DMS 273 (cell line): ENCODE measurements around the gene AVEN.
"Not testable (repeated sequence)": the region's sequence is repeated elsewhere in the genome, so short reads cannot be mapped to it uniquely, and the experiment has no call there.

Experiments
- DNase-seq: peaks from one replicate; lab custom pipeline; 2025; ENCODE audit not compliant: unreplicated experiment; lab: John Stamatoyannopoulos, UW

AVEN gene

DNA sequence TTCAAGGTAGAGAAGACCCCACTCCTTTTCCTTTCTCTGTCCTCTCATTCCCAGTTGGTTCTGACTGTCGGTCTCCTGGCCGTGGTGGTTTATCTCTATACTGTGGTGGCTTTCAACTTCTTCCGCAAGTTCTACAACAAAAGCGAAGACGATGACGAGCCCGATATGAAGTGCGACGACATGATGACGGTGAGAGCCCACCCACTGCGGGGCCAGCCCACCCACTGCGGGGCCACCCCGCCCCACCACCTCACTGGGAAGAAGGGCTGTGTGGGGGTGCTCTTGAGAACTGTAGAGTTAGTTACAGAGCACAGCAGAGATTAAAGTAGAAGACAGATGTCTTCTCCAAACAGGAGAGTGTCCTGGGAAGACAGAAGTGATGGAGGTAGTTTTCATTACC lies 181.3 kb downstream of the AVEN start:
- DNase-seq: no peak

DNA sequence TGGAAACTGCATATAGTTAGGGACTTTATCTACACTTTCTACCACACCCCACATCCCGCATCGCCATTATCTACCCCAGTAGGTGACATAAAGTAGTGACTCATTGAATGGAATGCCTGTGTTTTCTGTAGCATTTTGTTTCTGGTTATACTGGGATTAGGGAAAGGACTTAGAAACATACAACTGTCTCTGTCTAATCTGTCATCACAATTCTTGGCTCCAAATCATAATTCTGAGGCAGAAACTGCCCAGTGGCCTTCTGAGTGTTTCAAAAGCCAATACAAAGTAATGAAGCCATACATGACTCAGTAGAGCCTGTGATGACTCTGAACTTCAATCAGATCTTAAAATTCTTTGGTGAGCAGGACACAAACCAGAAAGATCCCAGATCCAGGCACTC lies 186.4 kb downstream of the AVEN start:
- DNase-seq: no peak

DNA sequence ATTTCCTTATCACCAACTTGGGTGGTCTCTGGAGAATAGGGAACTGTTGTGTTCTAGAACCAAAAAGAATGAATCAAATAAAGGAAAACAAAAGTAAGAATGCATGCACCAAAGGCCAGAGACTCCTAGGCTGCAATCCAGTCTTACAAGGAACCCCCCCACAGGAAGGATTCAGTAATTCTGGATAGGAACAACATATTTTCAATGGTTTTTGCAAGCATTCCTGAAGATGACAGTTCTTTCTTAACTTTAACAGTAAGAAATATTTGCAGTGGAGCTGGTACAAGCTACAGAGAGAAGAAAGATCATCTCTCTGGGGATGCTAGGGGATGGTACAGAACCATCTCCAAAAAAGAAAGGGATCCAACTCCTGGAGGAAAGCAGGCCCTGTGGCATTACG lies 186.9 kb downstream of the AVEN start:
- no peak for DNase-seq

GRCh38 chr15:33851079-33851478 lies 187.9 kb downstream of the AVEN start:
- DNase-seq: no peak

GRCh38 chr15:33848011-33848410 lies 191.0 kb downstream of the AVEN start:
- no peak for DNase-seq

GRCh38 chr15:33846862-33847261 lies 192.1 kb downstream of the AVEN start:
- no peak for DNase-seq

DNA sequence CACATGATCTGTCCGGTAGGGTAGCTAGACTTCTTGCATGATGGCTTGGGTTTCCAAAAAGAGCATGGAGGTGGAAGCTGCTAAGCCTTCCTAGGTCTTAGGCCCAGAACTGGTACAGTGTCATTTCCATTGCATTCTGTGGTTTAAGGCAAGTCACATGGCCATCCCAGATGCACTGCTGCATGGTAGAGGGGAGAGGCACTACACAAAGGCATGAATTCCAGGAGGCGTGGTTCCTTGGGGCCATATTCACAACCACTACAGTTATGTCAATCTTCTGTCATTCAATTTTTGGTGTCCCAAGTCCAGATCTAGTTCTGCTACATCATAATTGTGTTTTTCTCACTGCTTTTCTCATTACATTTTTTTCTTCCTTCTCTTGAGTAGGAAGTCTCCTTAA lies 192.9 kb downstream of the AVEN start:
- DNase-seq: no peak

DNA sequence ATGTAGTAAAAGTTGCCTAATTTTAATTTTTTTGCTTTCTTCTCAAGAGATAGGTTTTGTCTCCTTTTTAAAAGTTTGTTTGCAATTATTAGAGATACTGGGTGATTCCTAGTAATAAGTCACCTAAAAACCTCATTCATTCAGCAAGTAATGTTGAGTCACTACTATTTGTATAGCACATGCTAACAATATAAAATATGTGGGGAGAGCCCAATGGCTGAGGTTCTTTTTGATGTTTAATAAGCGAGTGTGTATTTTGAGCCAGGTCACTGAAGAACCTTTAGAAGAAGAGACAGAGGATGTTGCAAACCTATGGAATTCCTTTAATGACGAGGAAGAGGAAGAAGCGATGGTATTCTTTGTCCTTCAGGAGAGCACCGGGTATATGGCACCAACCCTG lies 194.4 kb downstream of the AVEN start:
- DNase-seq: no peak

DNA sequence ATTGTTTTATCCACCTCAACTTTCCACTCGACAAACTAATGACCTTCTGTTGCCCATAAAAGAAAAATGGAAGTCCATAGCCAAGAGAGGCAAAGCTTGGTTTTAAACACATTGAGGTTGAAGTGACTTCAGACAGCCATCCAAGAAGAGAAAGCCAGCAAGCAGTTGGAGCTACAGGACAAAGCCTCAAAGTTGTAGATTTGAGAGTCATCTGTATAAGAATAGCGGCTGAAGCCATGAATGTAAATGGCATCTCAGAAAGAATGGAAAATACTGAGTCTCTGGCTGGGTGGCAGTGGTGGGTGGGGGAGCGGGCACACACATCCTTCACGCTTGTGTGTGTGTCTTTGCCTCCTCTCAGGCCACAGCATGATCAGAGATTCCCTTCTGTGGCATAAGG lies 194.8 kb downstream of the AVEN start:
- no peak for DNase-seq

- DNase-seq: no peak
These were observed 198.4 kb downstream of the AVEN start for GRCh38 chr15:33840615-33841014.

DNA sequence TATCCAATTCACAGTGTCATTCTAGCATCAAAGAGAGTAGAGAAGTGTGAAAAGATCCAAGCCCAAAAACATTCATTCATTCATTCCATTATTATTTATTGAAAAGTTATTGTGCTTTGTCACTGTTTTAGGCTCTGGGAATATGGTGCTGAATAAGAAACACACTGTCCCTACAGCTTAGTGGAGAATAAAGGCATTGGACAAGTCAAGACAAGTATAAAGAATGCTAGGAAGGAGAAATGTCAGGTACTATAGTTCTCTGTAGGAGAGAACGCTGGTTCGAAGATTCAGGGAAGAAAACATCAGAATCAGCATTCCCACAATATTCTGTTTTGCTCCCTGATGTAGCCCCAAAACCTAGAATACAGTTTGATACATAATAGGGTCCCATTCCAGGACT lies 199.5 kb downstream of the AVEN start:
- DNase-seq: no peak

- no peak for DNase-seq
These were observed 201.7 kb downstream of the AVEN start for GRCh38 chr15:33837294-33837693.

GRCh38 chr15:33834892-33835743 lies 203.9 kb downstream of the AVEN start:
- DNase-seq: no peak

GRCh38 chr15:33831646-33832045 lies 207.4 kb downstream of the AVEN start:
- DNase-seq: no peak

DNA sequence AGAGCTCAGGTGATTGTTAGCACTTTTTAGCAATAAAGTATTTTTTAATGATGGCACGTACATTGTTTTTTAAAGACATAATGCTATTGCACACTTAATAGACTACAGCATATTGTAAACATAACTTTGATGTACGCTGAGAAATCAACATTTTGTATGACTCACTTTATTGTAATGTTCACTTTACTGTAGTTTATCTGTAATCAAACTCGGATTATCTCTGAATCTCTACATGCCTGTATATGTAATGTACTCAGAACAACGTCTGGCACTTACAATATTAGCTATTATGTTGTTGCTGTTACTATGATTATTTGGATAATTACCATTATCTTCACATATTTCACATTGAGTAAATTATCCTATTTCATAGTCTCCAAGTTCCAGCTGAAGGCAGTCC lies 208.7 kb downstream of the AVEN start:
- DNase-seq: no peak

- DNase-seq: no peak
These were observed 212.8 kb downstream of the AVEN start for GRCh38 chr15:33826201-33826600.

GRCh38 chr15:33825453-33825852 lies 213.6 kb downstream of the AVEN start:
- no peak for DNase-seq

DNA sequence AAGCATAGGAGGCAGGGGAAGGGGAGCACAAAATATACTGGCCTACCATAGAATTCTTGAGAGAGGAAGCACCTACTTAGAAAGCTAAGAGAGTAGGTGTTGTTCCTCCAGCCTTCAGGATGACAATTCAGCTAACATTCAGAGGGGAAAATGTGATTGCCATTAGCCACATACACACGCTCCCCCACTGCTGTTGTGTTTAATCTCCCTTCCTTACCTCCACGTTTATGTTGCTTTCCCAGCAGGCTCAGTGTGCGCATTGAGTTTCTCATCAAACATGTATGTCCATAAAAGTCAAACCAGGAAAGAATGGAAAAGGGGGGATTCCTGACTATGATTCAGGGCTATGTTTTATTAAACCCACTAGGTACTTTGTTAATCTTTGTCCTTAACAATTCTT lies 215.9 kb downstream of the AVEN start:
- no peak for DNase-seq

DNA sequence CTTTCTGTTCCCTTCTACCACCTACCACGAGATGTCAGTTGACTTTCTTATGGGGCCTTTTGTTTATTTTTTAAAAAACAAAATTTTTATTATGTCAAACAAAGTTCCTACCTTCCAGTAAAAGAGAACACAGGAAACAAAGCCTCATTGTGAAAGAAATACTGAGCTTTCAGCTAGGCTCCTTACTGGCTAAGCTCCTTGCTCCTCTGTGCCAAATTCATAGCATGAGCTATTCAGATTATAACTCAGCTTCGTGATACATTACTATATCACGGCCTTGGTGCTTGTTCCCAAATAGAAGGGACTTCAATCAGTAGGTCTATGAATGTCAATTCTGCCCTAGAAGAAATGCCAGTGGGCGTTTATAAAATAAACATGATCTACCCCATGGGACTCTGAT lies 216.5 kb downstream of the AVEN start:
- no peak for DNase-seq

GRCh38 chr15:33819499-33819898 lies 219.5 kb downstream of the AVEN start:
- not testable (repeated sequence) for DNase-seq
